DMS53 treated with DMSO at 0.1 percent for 48 hours (cell line): Measurements from ENCODE around the gene METTL9.
A peak's percentile ranks its signal among the peaks of the same experiment; 100 is the strongest.
"Not testable (repeated sequence)": the region's sequence is repeated elsewhere in the genome, so short reads cannot be mapped to it uniquely, and the experiment has no call there.

Experiments
- DNase-seq: peaks from one replicate; lab custom pipeline; 2025; ENCODE audit not compliant: unreplicated experiment; lab: John Stamatoyannopoulos, UW

METTL9 gene

GRCh38 chr16:21599122-21600030, at the start of gene METTL9:
Gene METTL9 (plus strand): TSS chr16:21599577. CDS start chr16:21599734, 157 bp downstream.
- peak; percentile 64 for DNase-seq

- DNase-seq = not testable (repeated sequence)
Measured at GRCh38 chr16:21549975-21550374, 49.4 kb upstream of the METTL9 start.

GRCh38 chr16:21550435-21550834, 48.9 kb upstream of the METTL9 start:
- not testable (repeated sequence) for DNase-seq

GRCh38 chr16:21551076-21551475, 48.3 kb upstream of the METTL9 start:
- DNase-seq = not testable (repeated sequence)

- DNase-seq = not testable (repeated sequence)
Measured at GRCh38 chr16:21551600-21551999, 47.8 kb upstream of the METTL9 start.

- not testable (repeated sequence) for DNase-seq
Measured at GRCh38 chr16:21553481-21554296, 45.7 kb upstream of the METTL9 start.

- peak; percentile 69 for DNase-seq
Measured at GRCh38 chr16:21554795-21555585, 44.4 kb upstream of the METTL9 start.

- not testable (repeated sequence) for DNase-seq
Measured at GRCh38 chr16:21555621-21556020, 43.8 kb upstream of the METTL9 start.

- DNase-seq = not testable (repeated sequence)
Measured at GRCh38 chr16:21556026-21556595, 43.3 kb upstream of the METTL9 start.

GRCh38 chr16:21556651-21557241, 42.6 kb upstream of the METTL9 start:
- not testable (repeated sequence) for DNase-seq

- no peak for DNase-seq
Measured at GRCh38 chr16:21560462-21560861, 38.9 kb upstream of the METTL9 start.

GRCh38 chr16:21563676-21564075, 35.7 kb upstream of the METTL9 start:
- DNase-seq = no peak

GRCh38 chr16:21564367-21564766, 35.0 kb upstream of the METTL9 start:
- not testable (repeated sequence) for DNase-seq

GRCh38 chr16:21565507-21565860, 33.9 kb upstream of the METTL9 start:
- DNase-seq = no peak

GRCh38 chr16:21565861-21566669, 33.3 kb upstream of the METTL9 start:
- DNase-seq = no peak

GRCh38 chr16:21566891-21567414, 32.4 kb upstream of the METTL9 start:
- DNase-seq = no peak

- DNase-seq = not testable (repeated sequence)
Measured at GRCh38 chr16:21567496-21567895, 31.9 kb upstream of the METTL9 start.

GRCh38 chr16:21568502-21569189, 30.7 kb upstream of the METTL9 start:
- DNase-seq = no peak

GRCh38 chr16:21570676-21571017, 28.7 kb upstream of the METTL9 start:
- DNase-seq = no peak
